HPDE6-E6E7 (cell line): ENCODE measurements around the gene TMEM8B.

Experiments
- DNase-seq: peaks from one replicate; pipeline ENCODE4 v3.0.0; 2011; ENCODE audit warnings: missing footprints; ENCODE audit errors: extremely low spot score

Gene TMEM8B

DNA sequence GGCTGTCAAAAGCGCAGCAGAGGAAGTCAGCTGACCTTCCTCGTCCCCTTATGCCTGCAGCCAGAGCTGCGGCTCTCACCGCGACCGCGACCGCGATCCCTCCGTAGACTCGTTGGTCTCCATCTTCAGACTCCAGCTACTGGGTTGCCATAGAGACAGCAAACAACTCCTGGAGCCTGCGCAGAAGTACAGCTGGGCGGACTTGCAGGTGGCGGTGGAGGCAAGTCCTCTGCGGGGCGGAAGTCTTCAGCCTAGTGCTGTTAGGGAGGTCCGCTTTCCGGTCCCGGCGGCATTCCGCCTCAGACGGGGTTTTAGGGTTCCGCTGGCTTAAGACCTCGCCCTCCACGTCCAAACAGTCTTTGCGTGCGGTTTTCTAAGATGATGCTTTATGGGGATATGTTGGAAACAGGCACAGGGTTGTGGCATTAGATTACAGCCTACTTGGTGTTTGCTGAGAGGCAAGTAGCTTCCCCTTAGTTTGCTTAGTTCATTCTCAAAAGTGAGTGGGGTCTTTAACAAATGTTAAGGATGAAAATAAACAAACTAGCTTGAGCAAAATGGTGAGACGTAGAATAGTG is 16.9 kb upstream of the TMEM8B start, which contains the start of gene SPAG8:
Gene SPAG8, minus strand, starts transcription at position 238 of the 578 bp plus-strand sequence. Its CDS starts 115 bp downstream, at position 123.
- DNase-seq, result peak; percentile 93

DNA sequence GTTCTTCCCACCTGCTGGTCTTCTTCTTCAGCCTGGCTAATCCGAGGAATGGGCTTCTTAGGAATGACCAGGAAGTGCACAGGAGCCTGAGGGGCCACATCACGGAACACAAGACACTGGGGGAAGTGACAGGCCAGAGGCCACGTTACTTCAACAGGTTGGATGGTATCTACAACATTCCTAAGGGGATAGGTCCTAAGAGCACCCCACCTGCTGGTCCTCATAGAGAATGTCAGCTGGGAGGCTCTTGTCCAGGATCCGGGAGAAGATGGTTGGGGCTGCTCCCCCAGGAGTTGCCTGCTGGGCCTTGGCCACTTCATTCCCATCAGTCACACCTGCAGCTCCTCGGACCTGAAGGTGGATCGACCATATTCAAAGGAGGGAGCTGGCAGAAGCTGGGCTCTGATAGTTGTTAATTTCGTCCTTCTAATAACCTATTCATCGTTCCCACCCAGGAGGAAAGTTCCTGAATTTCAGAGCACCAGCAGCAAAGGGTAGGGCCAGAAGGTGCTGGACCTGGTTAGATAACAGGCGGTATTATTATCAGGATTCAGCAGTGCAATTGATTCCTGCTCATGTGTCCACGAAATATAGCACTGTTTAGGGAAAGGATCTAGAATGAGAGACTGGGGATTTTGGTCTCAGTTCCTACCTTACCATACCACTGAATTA is 15.5 kb upstream of the TMEM8B start:
- DNase-seq, result peak; percentile 51

DNA sequence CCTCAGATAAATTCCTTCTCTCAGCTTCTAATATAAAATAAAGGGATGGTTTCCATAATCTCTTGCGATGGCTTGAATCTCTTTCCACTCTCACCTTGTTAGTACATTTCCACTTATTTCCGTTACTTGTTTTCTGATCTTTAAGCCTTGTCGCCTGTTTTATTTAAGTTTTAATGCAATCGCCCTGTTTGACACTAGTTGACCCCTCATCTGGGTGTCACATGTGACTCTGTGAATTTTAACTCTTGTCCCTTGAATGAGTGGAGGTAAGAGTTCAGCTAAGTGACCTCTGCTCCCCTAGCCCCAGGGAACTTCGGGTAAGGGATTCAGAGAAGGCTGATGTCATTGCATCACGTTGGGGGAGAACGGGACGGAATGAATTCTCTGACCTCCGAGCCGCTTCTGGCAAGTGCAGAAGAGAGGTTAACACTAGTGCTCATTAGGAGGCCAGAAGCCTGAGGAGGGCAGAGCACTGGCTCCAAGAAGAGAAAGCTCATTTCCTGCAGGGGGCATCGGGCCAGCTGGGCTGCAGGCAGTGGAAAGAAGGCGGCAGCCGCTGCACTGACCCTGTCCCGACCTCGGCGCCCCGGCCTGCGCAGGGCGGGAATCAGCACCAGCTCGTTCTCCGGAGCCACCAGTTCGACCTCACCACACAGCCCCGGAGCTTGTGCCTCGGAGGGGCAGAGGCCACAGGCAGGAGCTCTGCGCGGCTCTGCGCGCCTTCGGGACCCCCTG is 14.8 kb upstream of the TMEM8B start:
- peak; percentile 40 for DNase-seq

GRCh38 chr9:35814841-35815543 is 14.0 kb upstream of the TMEM8B start, which contains the start of gene HINT2:
Gene HINT2, minus strand, starts transcription at chr9:35815042. Its CDS starts 63 bp downstream, at chr9:35814979.
- DNase-seq, result peak; percentile 98

GRCh38 chr9:35816708-35817107 is 12.3 kb upstream of the TMEM8B start:
- no peak for DNase-seq

GRCh38 chr9:35818341-35818740 is 10.7 kb upstream of the TMEM8B start:
- no peak for DNase-seq

- no peak for DNase-seq
Observed at GRCh38 chr9:35820076-35820475, 9.0 kb upstream of the TMEM8B start.

GRCh38 chr9:35822926-35823325 is 6.1 kb upstream of the TMEM8B start:
- DNase-seq, result no peak

GRCh38 chr9:35826071-35826701 is 2.8 kb upstream of the TMEM8B start:
- DNase-seq, result peak; percentile 51

GRCh38 chr9:35827486-35827885 is 1.5 kb upstream of the TMEM8B start:
- no peak for DNase-seq

GRCh38 chr9:35828716-35829083 is 328 bp upstream of the TMEM8B start, which contains the start of gene FAM221B:
Gene FAM221B, minus strand, starts transcription at chr9:35828732. Its CDS starts 2,571 bp downstream, at chr9:35826161.
- DNase-seq, result no peak

GRCh38 chr9:35829764-35830096 is 702 bp downstream of the TMEM8B start:
- DNase-seq, result no peak

DNA sequence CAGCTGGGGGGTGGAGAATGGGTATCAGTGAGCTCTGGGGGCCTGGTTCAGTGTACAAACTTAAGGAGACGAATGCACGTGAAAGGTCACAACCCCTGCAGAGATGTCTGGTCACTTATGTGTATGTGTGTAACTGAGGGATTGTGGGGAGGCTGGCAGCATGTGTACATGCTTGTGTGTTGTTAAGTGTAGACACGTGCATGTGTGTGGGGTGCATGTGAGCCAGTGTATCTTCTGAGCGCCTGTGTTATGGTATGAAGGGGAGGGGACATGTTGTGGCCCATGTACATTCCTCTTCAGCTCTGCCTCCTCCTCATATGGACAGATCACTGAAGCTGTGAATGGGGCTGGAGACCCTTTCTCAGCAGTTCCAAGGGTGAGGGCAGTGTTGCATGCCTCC is 2.0 kb downstream of the TMEM8B start:
- no peak for DNase-seq

- no peak for DNase-seq
Observed at GRCh38 chr9:35832814-35833213, 3.8 kb downstream of the TMEM8B start.

DNA sequence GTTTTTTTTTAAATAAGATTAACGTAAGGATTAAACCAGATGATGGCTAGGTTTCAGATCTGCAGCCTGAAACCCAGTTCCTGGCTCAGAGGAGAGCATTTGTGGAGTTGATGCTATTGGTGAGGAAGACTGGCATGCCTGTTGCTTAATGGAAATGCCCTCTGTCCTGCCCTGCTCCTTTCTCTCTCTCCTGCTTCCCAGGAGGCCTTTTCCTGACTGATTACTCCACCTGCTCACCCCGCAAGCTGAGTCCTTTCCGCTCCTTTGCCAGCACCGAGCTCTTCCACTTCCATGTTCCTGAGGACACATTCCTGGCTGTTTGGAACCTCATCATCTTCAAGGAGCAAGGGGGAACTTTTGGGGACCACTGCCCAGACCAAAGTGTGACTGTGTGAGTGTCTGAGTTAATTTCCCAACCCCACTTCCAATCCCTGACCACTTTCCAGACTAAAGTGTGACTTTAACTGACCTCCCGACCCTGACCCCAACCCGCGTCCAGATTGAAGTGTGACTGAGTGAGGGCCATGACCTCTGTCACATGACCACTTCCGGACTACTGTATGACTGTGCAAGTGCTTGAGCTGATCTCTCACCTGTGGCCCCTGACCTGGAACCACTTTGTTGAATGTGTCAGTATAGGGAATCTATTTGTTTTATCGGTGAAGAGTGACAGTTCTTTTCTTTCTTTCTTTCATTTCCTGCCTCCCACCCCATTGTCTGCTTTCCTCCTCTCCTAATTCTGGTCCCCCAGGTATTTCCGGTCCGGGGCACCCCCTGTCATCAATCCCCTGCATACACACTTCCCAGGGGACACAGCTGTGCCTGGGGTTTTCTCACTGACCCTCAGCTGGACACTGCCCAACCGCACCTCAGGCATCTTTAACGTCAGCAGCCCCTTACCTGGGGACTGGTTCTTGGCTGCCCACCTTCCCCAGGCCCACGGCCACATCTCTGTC is 5.5 kb downstream of the TMEM8B start:
- no peak for DNase-seq

GRCh38 chr9:35835216-35835632 is 6.2 kb downstream of the TMEM8B start:
- no peak for DNase-seq

DNA sequence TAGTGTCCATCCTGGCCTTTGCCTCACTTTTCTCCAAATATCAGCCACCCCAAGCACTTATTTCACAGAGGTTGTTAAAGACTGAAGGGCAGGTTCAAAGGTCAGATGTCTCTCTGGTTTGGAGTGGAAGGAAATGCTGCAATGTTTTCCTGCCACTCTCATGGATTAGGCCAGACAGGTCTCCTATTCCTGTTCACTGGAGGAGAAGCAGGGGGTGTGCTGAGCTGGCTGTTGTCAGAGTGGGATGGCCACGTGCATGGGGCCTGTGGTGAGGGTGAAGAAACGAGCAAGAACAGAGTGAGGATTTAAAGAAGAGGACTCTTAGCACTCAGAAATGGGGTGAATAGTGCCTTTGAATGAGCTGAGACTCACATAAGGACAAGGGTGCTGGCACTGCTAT is 6.7 kb downstream of the TMEM8B start:
- DNase-seq, result no peak

DNA sequence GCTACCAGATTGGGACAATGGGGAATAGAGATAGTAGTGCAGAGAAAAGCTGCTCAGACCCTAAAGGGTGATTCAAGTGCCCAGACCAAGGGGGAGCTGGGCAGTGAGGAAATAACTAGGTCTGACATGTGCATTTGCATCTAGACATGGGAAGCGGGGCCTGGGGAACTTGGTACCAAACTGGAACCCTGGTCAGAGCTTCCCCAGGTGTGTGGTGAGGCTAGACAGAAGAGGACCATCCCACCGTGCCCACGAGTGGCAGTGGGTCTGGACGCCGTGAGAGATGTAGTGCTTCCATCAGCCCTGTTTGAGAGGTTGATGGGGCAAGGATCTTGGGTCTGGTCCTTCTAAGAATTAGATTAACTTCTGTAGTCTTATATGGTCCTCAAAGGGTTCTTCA is 7.6 kb downstream of the TMEM8B start:
- no peak for DNase-seq

- no peak for DNase-seq
Observed at GRCh38 chr9:35839926-35840325, 10.9 kb downstream of the TMEM8B start.

- DNase-seq, result no peak
Observed at GRCh38 chr9:35840881-35841644, 12.0 kb downstream of the TMEM8B start.
